Measurements from ENCODE around the gene COX11. TPM values are rescaled to one million over a fixed set of nuclear protein-coding genes. Genes with fewer than 3 reads are reported as not detected.

Gene COX11
- polyA plus RNA-seq, 4 donors, result 57.2 to 109 (median 90.1) TPM

Other genes starting within 250 kb of the COX11 start
- gene TOM1L1, start 67.8 kb downstream of the COX11 start, polyA plus RNA-seq (ENCODE audit: insufficient read length in 4 of 4), result 100 to 1,000 TPM in 2 of 4 donors, 10 to 100 TPM in 2; 13.8 to 106 (median 99.4) TPM
- 10 to 100 TPM; 11.5 to 21.1 (median 18.7) TPM for gene STXBP4, start 111 bp upstream of the COX11 start, polyA plus RNA-seq (ENCODE audit: insufficient read length in 4 of 4)

All from left renal pelvis (tissue), 4 donors.